Measurements from ENCODE around the gene KCTD16. TPM values are rescaled to one million over a fixed set of nuclear protein-coding genes. Genes with fewer than 3 reads are reported as not detected.

Gene KCTD16
- total RNA-seq, 6 experiments from 2014 or later, result under 0.01 to 0.02 (median 0.02) TPM; not detected in 3

GRCh38 chr5:144522698-144523097 lies 352.0 kb downstream of the KCTD16 start:
- intact Hi-C loops (cut with DNase I), result no loop called here
- TF ChIP-seq POLR2A (IDR thresholded peaks at IDR 0.05), result no peak
- TF ChIP-seq CTCF (IDR thresholded peaks at IDR 0.05), result no peak
- WGBS (ENCODE audit: insufficient coverage, low coverage, low lambda C conversion rate, missing lambda C conversion rate), result 40% methylated on average over 1 of the region's 1 CpG
- no peak overlapping the region for H3K4me3 ChIP-seq
- no peaks in the 10 kb centered on the region for H3K27me3 ChIP-seq
- no peak for DNase-seq
- H3K9me3 ChIP-seq, result peaks cover 0 to 4% (median 0%) of the 10 kb centered on the region in 4 donors
- H3K36me3 ChIP-seq, result no peaks in the 10 kb centered on the region
- H3K4me1 ChIP-seq, result no peaks in the 10 kb centered on the region
- no peak overlapping the region for H3K27ac ChIP-seq
- no peak for ATAC-seq

DNA sequence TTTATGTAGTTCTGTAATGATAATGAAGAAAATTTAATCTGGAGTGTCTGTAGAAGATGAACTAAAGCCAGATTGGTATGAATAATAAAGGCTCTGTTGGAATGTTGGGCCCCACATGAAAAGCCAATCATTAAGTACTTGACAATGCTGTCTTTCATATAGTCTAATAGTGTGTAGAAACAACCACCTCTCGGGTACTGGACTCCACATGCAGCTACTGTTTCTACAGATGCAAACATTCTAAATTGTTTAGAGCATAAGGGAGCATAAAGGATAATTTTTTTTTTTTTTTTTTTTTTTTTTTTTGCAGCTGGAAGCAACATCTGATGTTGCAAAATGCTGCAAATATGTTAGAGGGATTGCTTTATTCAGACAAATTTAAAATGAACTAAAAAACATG lies 354.3 kb downstream of the KCTD16 start:
- Histone ChIP-seq H3K4me3 (no peak overlapping the region), H3K4me1 (no peaks in the 10 kb centered on the region), H3K27me3 (no peaks in the 10 kb centered on the region), H3K27ac (no peak overlapping the region), H3K36me3 (no peaks in the 10 kb centered on the region), H3K9me3 (peaks cover 0 to 4% (median 0%) of the 10 kb centered on the region in 4 donors)
- DNase-seq (no peak), ATAC-seq (no peak)
- WGBS (ENCODE audit: insufficient coverage, low coverage, low lambda C conversion rate, missing lambda C conversion rate), result 17% methylated on average over 1 of the region's 1 CpG
- no peak for TF ChIP-seq POLR2A (IDR thresholded peaks at IDR 0.05)
- TF ChIP-seq CTCF (IDR thresholded peaks at IDR 0.05), result no peak
- intact Hi-C loops (cut with DNase I), result no loop called here

DNA sequence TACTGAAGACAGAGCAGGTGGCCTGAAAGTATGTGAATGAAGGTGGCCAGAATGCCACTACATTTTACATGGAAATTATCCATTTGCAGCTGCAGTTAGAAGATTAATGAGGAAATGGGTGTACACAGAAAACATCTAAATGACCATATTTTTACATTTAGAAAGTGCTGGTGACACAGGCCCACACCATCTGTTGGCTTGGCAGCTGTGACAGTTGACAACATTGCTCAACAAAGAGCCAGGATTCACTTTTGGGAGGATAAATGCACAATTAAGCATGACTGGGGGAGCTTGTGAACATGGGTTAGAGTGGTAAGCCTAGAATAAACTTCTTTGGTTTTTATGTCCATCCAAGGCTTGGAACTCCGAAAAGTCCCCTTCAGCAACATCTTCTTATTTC lies 360.5 kb downstream of the KCTD16 start:
- H3K27ac ChIP-seq, result no peak overlapping the region
- H3K9me3 ChIP-seq, result peaks cover 0 to 4% (median 0%) of the 10 kb centered on the region in 4 donors
- intact Hi-C loops (cut with DNase I), result no loop called here
- H3K27me3 ChIP-seq, result no peaks in the 10 kb centered on the region
- no peak for TF ChIP-seq POLR2A (IDR thresholded peaks at IDR 0.05)
- H3K4me1 ChIP-seq, result no peaks in the 10 kb centered on the region
- no peak for DNase-seq
- ATAC-seq, result no peak
- no peaks in the 10 kb centered on the region for H3K36me3 ChIP-seq
- no peak overlapping the region for H3K4me3 ChIP-seq
- WGBS (ENCODE audit: insufficient coverage, low coverage, low lambda C conversion rate, missing lambda C conversion rate), result 80% methylated on average over 1 of the region's 1 CpG

Small RNAs within 50 kb of the gene (small RNA-seq; reads per million reads assigned to genes)
- gene CKS1BP5 (0 reads per million in 2 experiments), gene RN7SL87P (0 to 0.29 reads per million in 2 experiments)

Other genes starting within 250 kb of the KCTD16 start
- 10 to 100 TPM; 21.6 to 28.1 (median 23.7) TPM for gene YIPF5, start 214 bp upstream of the KCTD16 start, total RNA-seq

All from right lobe of liver (tissue), 6 donors.